Hematopoietic multipotent progenitor cell treated with erythropoietin and hydrocortisone succinate and interleukin-3 and kit ligand, for 17 days (in vitro differentiated cells): ENCODE measurements around the gene GPC2.

Source experiments
- DNase-seq: peaks from one replicate; pipeline ENCODE4 v3.0.0-alpha.2; 2015; ENCODE audit warnings: low spot score

GPC2 gene

GRCh38 chr7:100122067-100122466 is 55.1 kb downstream of the GPC2 start:
- DNase-seq: no peak

- peak; percentile 36 for DNase-seq
Measured at GRCh38 chr7:100120733-100121036, 56.5 kb downstream of the GPC2 start.

GRCh38 chr7:100119970-100120732 is 57.0 kb downstream of the GPC2 start:
- DNase-seq: peak; percentile 72
